ENCODE results near the gene NCS1. TPM values are rescaled to one million over a fixed set of nuclear protein-coding genes. Genes with fewer than 3 reads are reported as not detected.

NCS1 gene
- total RNA-seq, 3 donors from 2014 or later = 4.1 to 196 (median 10.7) TPM

DNA sequence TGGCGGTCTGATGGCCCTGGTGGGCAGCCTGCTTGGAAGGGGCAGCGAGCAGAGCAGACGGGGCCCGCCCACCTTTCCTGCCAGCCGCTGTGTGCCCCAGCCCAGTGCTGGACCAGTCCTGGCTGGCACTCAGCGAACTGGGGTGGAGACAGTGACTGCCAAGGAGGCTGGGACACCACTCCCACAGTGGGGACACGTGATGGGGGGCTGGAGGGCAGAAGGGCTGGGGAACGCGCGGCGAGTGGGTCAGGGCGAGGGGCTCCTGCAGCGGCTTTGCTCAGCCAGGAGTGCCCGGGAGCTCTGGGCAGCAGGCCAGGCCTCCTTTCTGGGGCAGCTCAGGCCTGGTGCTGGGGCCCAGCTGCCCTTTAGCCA lies 19.5 kb downstream of the NCS1 start:
- TF ChIP-seq CTCF (IDR thresholded peaks at IDR 0.05) = no peak
- intact Hi-C loops (cut with DNase I, micrococcal nuclease) = no loop called here
- H3K9me3 ChIP-seq = no peaks in the 10 kb centered on the region
- no peak for DNase-seq
- H3K4me1 ChIP-seq (ENCODE audit: low read depth) = peaks cover 7% of the 10 kb centered on the region
- ATAC-seq = no peak
- H3K4me3 ChIP-seq = no peak overlapping the region
- H3K36me3 ChIP-seq (ENCODE audit: low read depth) = no peaks in the 10 kb centered on the region

DNA sequence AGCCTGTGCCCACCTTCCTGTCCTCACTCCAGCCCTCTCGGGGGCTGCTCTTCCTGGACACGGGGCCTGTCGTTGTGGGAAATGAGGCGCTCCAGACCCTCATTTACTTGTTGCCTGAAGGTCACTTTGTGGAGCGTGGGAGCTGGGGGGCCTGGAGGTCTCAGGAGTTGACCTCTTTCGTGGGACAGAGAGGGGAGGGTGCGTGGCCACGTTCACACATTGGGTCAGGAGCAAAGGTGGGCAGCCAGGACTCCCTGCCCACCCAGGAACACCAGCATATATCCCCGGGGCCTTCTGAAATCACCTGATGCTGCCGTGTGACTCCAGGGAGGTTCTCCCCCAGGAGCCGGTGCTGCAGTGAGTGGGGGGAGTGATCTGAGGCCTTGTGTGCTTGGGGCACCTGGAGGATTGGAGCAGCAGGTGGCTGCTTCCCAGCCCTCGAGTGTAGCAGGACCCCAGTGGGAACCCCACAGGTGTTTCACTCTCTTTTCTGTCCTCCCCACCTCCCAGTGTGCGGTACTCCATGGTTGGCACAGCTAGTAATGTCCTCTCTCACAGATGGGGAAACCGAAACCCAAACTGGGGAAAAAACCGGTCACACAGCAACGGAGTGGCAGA lies 20.3 kb downstream of the NCS1 start:
- TF ChIP-seq CTCF (IDR thresholded peaks at IDR 0.05) = no peak
- no peak overlapping the region for H3K4me3 ChIP-seq
- H3K4me1 ChIP-seq (ENCODE audit: low read depth) = peaks cover 7% of the 10 kb centered on the region
- intact Hi-C loops (cut with DNase I, micrococcal nuclease) = no loop called here
- no peaks in the 10 kb centered on the region for H3K36me3 ChIP-seq (ENCODE audit: low read depth)
- ATAC-seq (no peak), DNase-seq (no peak)
- no peaks in the 10 kb centered on the region for H3K9me3 ChIP-seq

- no peak overlapping the region for H3K4me3 ChIP-seq
- no peak for TF ChIP-seq CTCF (IDR thresholded peaks at IDR 0.05)
- no peak for ATAC-seq
- no peak for DNase-seq
- intact Hi-C loops (cut with DNase I, micrococcal nuclease) = no loop called here
- H3K4me1 ChIP-seq (ENCODE audit: low read depth) = peaks cover 7% of the 10 kb centered on the region
- H3K9me3 ChIP-seq = no peaks in the 10 kb centered on the region
- no peaks in the 10 kb centered on the region for H3K36me3 ChIP-seq (ENCODE audit: low read depth)
Observed at GRCh38 chr9:130193103-130193502, 20.9 kb downstream of the NCS1 start.

- no peak for ATAC-seq
Observed at GRCh38 chr9:130193531-130194377, 21.6 kb downstream of the NCS1 start.

GRCh38 chr9:130194378-130194932 lies 22.3 kb downstream of the NCS1 start:
- DNase-seq (no peak), ATAC-seq (no peak)
- no peak for TF ChIP-seq CTCF (IDR thresholded peaks at IDR 0.05)
- H3K9me3 ChIP-seq = no peaks in the 10 kb centered on the region
- H3K4me1 ChIP-seq (ENCODE audit: low read depth) = no peaks in the 10 kb centered on the region
- intact Hi-C loops (cut with DNase I, micrococcal nuclease) = no loop called here
- H3K4me3 ChIP-seq = no peak overlapping the region
- no peaks in the 10 kb centered on the region for H3K36me3 ChIP-seq (ENCODE audit: low read depth)

More at GRCh38 chr9:130193531-130194377, 21.6 kb downstream of the NCS1 start:
- TF ChIP-seq CTCF (IDR thresholded peaks at IDR 0.05) = no peak
- peaks cover 4% of the 10 kb centered on the region for H3K4me1 ChIP-seq (ENCODE audit: low read depth)
- H3K36me3 ChIP-seq (ENCODE audit: low read depth) = no peaks in the 10 kb centered on the region
- DNase-seq = no peak
- intact Hi-C loops (cut with DNase I, micrococcal nuclease) = no loop called here
- H3K4me3 ChIP-seq = no peak overlapping the region
- H3K9me3 ChIP-seq = no peaks in the 10 kb centered on the region

Measured in mucosa of descending colon (tissue), 3 donors.